HFFc6 (cell line): ENCODE data around the gene EDEM1. TPM values are rescaled to one million over a fixed set of nuclear protein-coding genes. Genes with fewer than 3 reads are reported as not detected.
A peak's percentile ranks its signal among the peaks of the same experiment; 100 is the strongest.
"Not testable (repeated sequence)": the region's sequence is repeated elsewhere in the genome, so short reads cannot be mapped to it uniquely, and the experiment has no call there.

Experiments
- DNase-seq: peaks from one replicate; pipeline ENCODE4 v3.0.0-alpha.2; 2018
- H3K27ac Mint-ChIP-seq: 2 replicates; pipeline ENCODE4 v1.8.0; 2020; ENCODE audit warnings: mild to moderate bottlenecking, mixed read lengths
- H3K27me3 Mint-ChIP-seq: 2 replicates; pipeline ENCODE4 v1.8.0; 2021; ENCODE audit warnings: mild to moderate bottlenecking, moderate library complexity, mixed read lengths; ENCODE audit not compliant: insufficient read depth
- H3K36me3 Mint-ChIP-seq: 2 replicates; pipeline ENCODE4 v1.8.0; 2021; ENCODE audit warnings: low read depth, mixed read lengths
- H3K4me1 Mint-ChIP-seq: 2 replicates; pipeline ENCODE4 v1.8.0; 2020; ENCODE audit warnings: low read depth, mixed read lengths
- H3K4me3 Mint-ChIP-seq: 2 replicates; pipeline ENCODE4 v1.8.0; 2020; ENCODE audit warnings: mild to moderate bottlenecking, moderate library complexity, mixed read lengths
- H3K9me3 Mint-ChIP-seq: 2 replicates; pipeline ENCODE4 v1.8.0; 2020; ENCODE audit warnings: mild to moderate bottlenecking, mixed read lengths
- CTCF ChIP-seq: fragments of 200-600 bp; sonication (generic); IDR thresholded peaks from 2 replicates; pipeline ENCODE4 v1.5.0; 2021; ENCODE audit warnings: antibody characterized with exemption, mild to moderate bottlenecking
- total RNA-seq, 6 experiments: library from RNA; stranded (reverse); fragmentation: NEBNext Ultra II Directional; extraction: Animal tissue kit (Norgen Biotek cat#: 25700); gene quantifications; 2 replicates in 1 of 6; 3 replicates in 5 of 6; pipeline ENCODE4 v1.2.3, GENCODE V29; 2021

Gene EDEM1
- total RNA-seq, 6 experiments from 2014 or later, result 47.6 to 56.4 (median 52.0) TPM

GRCh38 chr3:5240740-5241139, 53.2 kb downstream of the EDEM1 start:
- Mint-ChIP-seq H3K9me3 (peaks cover 17% of the 10 kb centered on the region), H3K4me1 (peaks cover 9% of the 10 kb centered on the region; the same call in 1 of the 2 replicates), H3K27me3 (peaks cover 4% of the 10 kb centered on the region), H3K4me3 (no peak overlapping the region), H3K27ac (no peak overlapping the region), H3K36me3 (peaks cover 12% of the 10 kb centered on the region; the same call in 1 of the 2 replicates)
- no peak for DNase-seq
- no peak for TF ChIP-seq CTCF

GRCh38 chr3:5242785-5243184, 55.3 kb downstream of the EDEM1 start:
- not testable (repeated sequence) for DNase-seq, H3K27ac Mint-ChIP-seq, H3K4me1 Mint-ChIP-seq, H3K27me3 Mint-ChIP-seq, H3K4me3 Mint-ChIP-seq
- peaks cover 12% of the 10 kb centered on the region; the same call in 1 of the 2 replicates for H3K36me3 Mint-ChIP-seq
- H3K9me3 Mint-ChIP-seq, result peaks cover 17% of the 10 kb centered on the region

- Mint-ChIP-seq H3K27ac (no peak overlapping the region), H3K36me3 (peaks cover 12% of the 10 kb centered on the region; the same call in 1 of the 2 replicates), H3K4me3 (no peak overlapping the region), H3K9me3 (peaks cover 17% of the 10 kb centered on the region), H3K4me1 (peaks cover 14% of the 10 kb centered on the region; the same call in 1 of the 2 replicates), H3K27me3 (peaks cover 5% of the 10 kb centered on the region)
- TF ChIP-seq CTCF, result no peak
- DNase-seq, result no peak
Measured at GRCh38 chr3:5245927-5246326, 58.4 kb downstream of the EDEM1 start.

- peaks cover 9% of the 10 kb centered on the region for H3K27me3 Mint-ChIP-seq
- peaks cover 18% of the 10 kb centered on the region; the same call in 1 of the 2 replicates for H3K4me1 Mint-ChIP-seq
- no peak for TF ChIP-seq CTCF
- H3K27ac Mint-ChIP-seq, result no peak overlapping the region
- peaks cover 8% of the 10 kb centered on the region; the same call in 1 of the 2 replicates for H3K36me3 Mint-ChIP-seq
- no peak for DNase-seq
- no peak overlapping the region for H3K4me3 Mint-ChIP-seq
- H3K9me3 Mint-ChIP-seq, result peaks cover 8% of the 10 kb centered on the region
Measured at GRCh38 chr3:5248822-5249221, 61.3 kb downstream of the EDEM1 start.

GRCh38 chr3:5250467-5251195, 63.1 kb downstream of the EDEM1 start:
- no peak for DNase-seq
- no peaks in the 10 kb centered on the region for H3K9me3 Mint-ChIP-seq
- no peaks in the 10 kb centered on the region for H3K36me3 Mint-ChIP-seq
- H3K27ac Mint-ChIP-seq, result no peak overlapping the region
- no peak for TF ChIP-seq CTCF
- H3K27me3 Mint-ChIP-seq, result peaks cover 9% of the 10 kb centered on the region
- peak overlapping the region; percentile 79; the same call in 1 of the 2 replicates for H3K4me3 Mint-ChIP-seq
- H3K4me1 Mint-ChIP-seq, result peaks cover 18% of the 10 kb centered on the region; the same call in 1 of the 2 replicates

GRCh38 chr3:5251196-5251583, 63.7 kb downstream of the EDEM1 start:
- Mint-ChIP-seq H3K27ac (no peak overlapping the region), H3K36me3 (no peaks in the 10 kb centered on the region), H3K4me3 (peak overlapping the region; percentile 79; the same call in 1 of the 2 replicates), H3K9me3 (no peaks in the 10 kb centered on the region), H3K27me3 (peaks cover 11% of the 10 kb centered on the region), H3K4me1 (peaks cover 18% of the 10 kb centered on the region; the same call in 1 of the 2 replicates)
- DNase-seq, result no peak
- TF ChIP-seq CTCF, result no peak
